NCI-H2196 (cell line): Measurements from ENCODE around the gene LTBP1.

Experiments
- DNase-seq: peaks from one replicate; lab custom pipeline; 2025; ENCODE audit not compliant: unreplicated experiment; lab: John Stamatoyannopoulos, UW

LTBP1 gene

GRCh38 chr2:33250417-33251029, 303.8 kb downstream of the LTBP1 start:
- no peak for DNase-seq

- DNase-seq: no peak
Observed at GRCh38 chr2:33256162-33256755, 309.5 kb downstream of the LTBP1 start.

GRCh38 chr2:33258387-33258786, 311.6 kb downstream of the LTBP1 start:
- DNase-seq: no peak

GRCh38 chr2:33262097-33262496, 315.3 kb downstream of the LTBP1 start:
- DNase-seq: no peak

- DNase-seq: no peak
Observed at GRCh38 chr2:33264766-33265165, 318.0 kb downstream of the LTBP1 start.

- no peak for DNase-seq
Observed at GRCh38 chr2:33265584-33266338, 319.0 kb downstream of the LTBP1 start.

- DNase-seq: no peak
Observed at GRCh38 chr2:33266467-33266866, 319.7 kb downstream of the LTBP1 start.

GRCh38 chr2:33267043-33267442, 320.3 kb downstream of the LTBP1 start:
- no peak for DNase-seq

GRCh38 chr2:33267756-33268155, 321.0 kb downstream of the LTBP1 start:
- DNase-seq: no peak

GRCh38 chr2:33268246-33268831, 321.6 kb downstream of the LTBP1 start:
- no peak for DNase-seq

GRCh38 chr2:33272001-33272400, 325.2 kb downstream of the LTBP1 start:
- DNase-seq: no peak

- no peak for DNase-seq
Observed at GRCh38 chr2:33273479-33273878, 326.7 kb downstream of the LTBP1 start.

GRCh38 chr2:33274524-33274923, 327.8 kb downstream of the LTBP1 start:
- DNase-seq: no peak

- DNase-seq: no peak
Observed at GRCh38 chr2:33275689-33276444, 329.1 kb downstream of the LTBP1 start.

GRCh38 chr2:33277002-33277426, 330.3 kb downstream of the LTBP1 start:
- no peak for DNase-seq

GRCh38 chr2:33278245-33278943, 331.6 kb downstream of the LTBP1 start:
- no peak for DNase-seq

GRCh38 chr2:33284287-33284686, 337.5 kb downstream of the LTBP1 start:
- no peak for DNase-seq

- DNase-seq: no peak
Observed at GRCh38 chr2:33287507-33288005, 340.8 kb downstream of the LTBP1 start.

GRCh38 chr2:33288011-33288410, 341.3 kb downstream of the LTBP1 start:
- DNase-seq: no peak

- no peak for DNase-seq
Observed at GRCh38 chr2:33289961-33290360, 343.2 kb downstream of the LTBP1 start.
